DND-41 (cell line): ENCODE measurements around the gene EPB41.

Experiments used
- CTCF ChIP-seq: IDR thresholded peaks from 2 replicates; pipeline ENCODE4 v1.5.1; 2012; ENCODE audit warnings: borderline replicate concordance, low read length, moderate library complexity, mild to moderate bottlenecking; ENCODE audit not compliant: poor library complexity, severe bottlenecking; ENCODE audit errors: extremely low read depth
- EZH2 ChIP-seq: IDR thresholded peaks from 3 replicates; pipeline ENCODE4 v1.6.1; 2012; ENCODE audit warnings: borderline replicate concordance, low read depth, mild to moderate bottlenecking, moderate library complexity, low read length, inconsistent platforms; ENCODE audit not compliant: severe bottlenecking

GRCh38 chr1:28983509-28984310 is 69.3 kb downstream of the EPB41 start:
- TF ChIP-seq CTCF (no peak), EZH2 (no peak)
